IPS DF 6.9 (cell line): ENCODE data around the gene KLHL21.

ENCODE experiments used
- DNase-seq: peaks from one replicate; pipeline ENCODE4 v3.0.0-alpha.2; 2013; ENCODE audit warnings: low read depth, low spot score
- H3K27ac ChIP-seq: one replicate; pipeline ENCODE4 v1.5.1; 2013; ENCODE audit warnings: low read length, control low read depth
- H3K27me3 ChIP-seq: 2 replicates; pipeline ENCODE4 v1.6.1; 2013; ENCODE audit warnings: mild to moderate bottlenecking, low read length; ENCODE audit not compliant: control insufficient read depth, insufficient read depth
- H3K36me3 ChIP-seq: 2 replicates; pipeline ENCODE4 v1.6.1; 2013; ENCODE audit warnings: low read length; ENCODE audit not compliant: control insufficient read depth, insufficient read depth
- H3K4me1 ChIP-seq: 2 replicates; pipeline ENCODE4 v1.6.1; 2013; ENCODE audit warnings: low read length; ENCODE audit not compliant: control insufficient read depth, insufficient read depth
- H3K4me3 ChIP-seq: 2 replicates; pipeline ENCODE4 v1.5.1; 2013; ENCODE audit warnings: mild to moderate bottlenecking, low read length
- H3K9me3 ChIP-seq: 2 replicates; pipeline ENCODE4 v1.6.1; 2013; ENCODE audit warnings: low read length, inconsistent platforms; ENCODE audit not compliant: control insufficient read depth, insufficient read depth
- WGBS: extraction: QIAGEN DNeasy Blood & Tissue Kit; methylation state at CpG from one replicate; pipeline ENCODE4 v1.1.7; 2013; ENCODE audit warnings: mixed read lengths, missing lambda C conversion rate; ENCODE audit not compliant: insufficient read length, insufficient coverage; 5-methylcytosine and 5-hydroxymethylcytosine counted together

The KLHL21 gene

GRCh38 chr1:6580119-6580592, 22.5 kb downstream of the KLHL21 start:
- Histone ChIP-seq H3K9me3 (no peaks in the 10 kb centered on the region), H3K36me3 (no peaks in the 10 kb centered on the region), H3K4me3 (peak overlapping the region; percentile 82), H3K4me1 (peaks cover 6% of the 10 kb centered on the region), H3K27ac (no peak overlapping the region), H3K27me3 (no peaks in the 10 kb centered on the region)
- no CpG with 5 or more reads among the region's 30 CpGs for WGBS
- DNase-seq, result no peak

- Histone ChIP-seq H3K27ac (no peak within 1 kb of the TSS), H3K27me3 (no peaks in the 10 kb centered on the region), H3K4me3 (peak within 1 kb of the TSS; percentile 82), H3K36me3 (no peaks in the 10 kb centered on the region), H3K9me3 (no peaks in the 10 kb centered on the region), H3K4me1 (peaks cover 6% of the 10 kb centered on the region)
- peak; percentile 91 for DNase-seq
- no CpG with 5 or more reads among the region's 58 CpGs for WGBS
These were observed 23.1 kb downstream of the KLHL21 start, which contains the start of gene ZBTB48 for GRCh38 chr1:6579374-6580118. ZBTB48 (plus strand) TSS chr1:6579994; CDS start chr1:6580610, 616 bp downstream.

- Histone ChIP-seq H3K36me3 (no peaks in the 10 kb centered on the region), H3K27me3 (no peaks in the 10 kb centered on the region), H3K4me3 (no peak overlapping the region), H3K9me3 (no peaks in the 10 kb centered on the region), H3K4me1 (peaks cover 6% of the 10 kb centered on the region), H3K27ac (no peak overlapping the region)
- no CpG with 5 or more reads among the region's 14 CpGs for WGBS
- DNase-seq, result no peak
These were observed 23.9 kb downstream of the KLHL21 start for GRCh38 chr1:6578624-6579373.

- Histone ChIP-seq H3K9me3 (no peaks in the 10 kb centered on the region), H3K27ac (no peak overlapping the region), H3K4me1 (peaks cover 6% of the 10 kb centered on the region), H3K27me3 (no peaks in the 10 kb centered on the region), H3K36me3 (no peaks in the 10 kb centered on the region), H3K4me3 (no peak overlapping the region)
- DNase-seq, result no peak
- no CpG with 5 or more reads among the region's 6 CpGs for WGBS
These were observed 24.7 kb downstream of the KLHL21 start for GRCh38 chr1:6577831-6578525.

- Histone ChIP-seq H3K27ac (no peak overlapping the region), H3K9me3 (no peaks in the 10 kb centered on the region), H3K4me1 (peaks cover 2% of the 10 kb centered on the region), H3K36me3 (no peaks in the 10 kb centered on the region), H3K4me3 (no peak overlapping the region), H3K27me3 (no peaks in the 10 kb centered on the region)
- WGBS, result no CpG with 5 or more reads among the region's 14 CpGs
- DNase-seq, result no peak
These were observed 27.9 kb downstream of the KLHL21 start for GRCh38 chr1:6574818-6575217.

GRCh38 chr1:6574025-6574620, 28.5 kb downstream of the KLHL21 start:
- H3K36me3 ChIP-seq, result no peaks in the 10 kb centered on the region
- no CpG with 5 or more reads among the region's 8 CpGs for WGBS
- DNase-seq, result no peak
- no peaks in the 10 kb centered on the region for H3K27me3 ChIP-seq
- H3K4me3 ChIP-seq, result no peak overlapping the region
- peaks cover under 1% of the 10 kb centered on the region; the same call in 1 of the 2 replicates for H3K4me1 ChIP-seq
- no peaks in the 10 kb centered on the region for H3K9me3 ChIP-seq
- no peak overlapping the region for H3K27ac ChIP-seq

GRCh38 chr1:6572653-6573383, 29.9 kb downstream of the KLHL21 start:
- Histone ChIP-seq H3K36me3 (no peaks in the 10 kb centered on the region), H3K4me1 (no peaks in the 10 kb centered on the region), H3K27ac (no peak overlapping the region), H3K4me3 (no peak overlapping the region), H3K9me3 (no peaks in the 10 kb centered on the region), H3K27me3 (no peaks in the 10 kb centered on the region)
- no peak for DNase-seq
- no CpG with 5 or more reads among the region's 12 CpGs for WGBS

GRCh38 chr1:6570987-6571386, 31.7 kb downstream of the KLHL21 start:
- Histone ChIP-seq H3K27ac (no peak overlapping the region), H3K4me1 (no peaks in the 10 kb centered on the region), H3K36me3 (no peaks in the 10 kb centered on the region), H3K27me3 (no peaks in the 10 kb centered on the region), H3K4me3 (no peak overlapping the region), H3K9me3 (no peaks in the 10 kb centered on the region; the same call in 1 of the 2 replicates)
- DNase-seq, result no peak
- WGBS, result no CpG with 5 or more reads among the region's 5 CpGs

- H3K27me3 ChIP-seq, result no peaks in the 10 kb centered on the region
- H3K36me3 ChIP-seq, result no peaks in the 10 kb centered on the region
- H3K27ac ChIP-seq, result no peak overlapping the region
- no peak for DNase-seq
- H3K4me3 ChIP-seq, result no peak overlapping the region
- H3K9me3 ChIP-seq, result no peaks in the 10 kb centered on the region; the same call in 1 of the 2 replicates
- no CpG with 5 or more reads among the region's 3 CpGs for WGBS
- H3K4me1 ChIP-seq, result no peaks in the 10 kb centered on the region
These were observed 32.6 kb downstream of the KLHL21 start for GRCh38 chr1:6570100-6570499.
